H9 (cell line): ENCODE results near the gene GGCX. TPM values are rescaled to one million over a fixed set of nuclear protein-coding genes. Genes with fewer than 3 reads are reported as not detected.

ENCODE experiments used
- DNase-seq: peaks from one replicate; pipeline ENCODE4 v3.0.0-alpha.2; 2017
- H2AFZ ChIP-seq: one replicate; pipeline ENCODE4 v1.6.1; 2013; ENCODE audit warnings: mild to moderate bottlenecking, low read length, control low read depth, moderate library complexity
- H2AK5ac ChIP-seq: 2 replicates; pipeline ENCODE4 v1.6.1; 2013; ENCODE audit warnings: low read length, control low read depth, mixed read lengths; ENCODE audit not compliant: insufficient read length
- H2BK120ac ChIP-seq: one replicate; pipeline ENCODE4 v1.6.1; 2013; ENCODE audit warnings: low read depth, mild to moderate bottlenecking, low read length, control low read depth, inconsistent platforms; ENCODE audit not compliant: poor library complexity, severe bottlenecking
- H2BK12ac ChIP-seq: 2 replicates; pipeline ENCODE4 v1.6.1; 2013; ENCODE audit warnings: low read length, control low read depth, mixed read lengths, low read depth; ENCODE audit not compliant: insufficient read length
- H2BK15ac ChIP-seq: 2 replicates; pipeline ENCODE4 v1.6.1; 2013; ENCODE audit warnings: low read depth, low read length, control low read depth
- H2BK20ac ChIP-seq: one replicate; pipeline ENCODE4 v1.6.1; 2013; ENCODE audit warnings: low read depth, mild to moderate bottlenecking, low read length, control low read depth, inconsistent platforms; ENCODE audit not compliant: poor library complexity, severe bottlenecking
- H2BK5ac ChIP-seq: 2 replicates; pipeline ENCODE4 v1.6.1; 2013; ENCODE audit warnings: low read length, control low read depth, mixed read lengths; ENCODE audit not compliant: insufficient read length
- H3K14ac ChIP-seq: 2 replicates; pipeline ENCODE4 v1.6.1; 2013; ENCODE audit warnings: low read length, control low read depth; ENCODE audit not compliant: insufficient read depth
- H3K18ac ChIP-seq: 2 replicates; pipeline ENCODE4 v1.6.1; 2013; ENCODE audit warnings: low read depth, mild to moderate bottlenecking, mixed read lengths, low read length, control low read depth; ENCODE audit not compliant: insufficient read length
- H3K23ac ChIP-seq: 2 replicates; pipeline ENCODE4 v1.6.1; 2013; ENCODE audit warnings: low read length, control low read depth, mixed read lengths, low read depth; ENCODE audit not compliant: insufficient read length
- H3K23me2 ChIP-seq: 2 replicates; pipeline ENCODE4 v1.6.1; 2013; ENCODE audit warnings: low read depth, mild to moderate bottlenecking, mixed read lengths, low read length, control low read depth; ENCODE audit not compliant: insufficient read length, poor library complexity, severe bottlenecking
- H3K27ac ChIP-seq: 2 replicates; pipeline ENCODE4 v1.5.1; 2013; ENCODE audit warnings: low read length, control low read depth, mixed read lengths, low read depth; ENCODE audit not compliant: insufficient read length
- H3K27me3 ChIP-seq: 2 replicates; pipeline ENCODE4 v1.6.1; 2013; ENCODE audit warnings: low read length, control low read depth, inconsistent platforms; ENCODE audit not compliant: insufficient read depth
- H3K4ac ChIP-seq: 2 replicates; pipeline ENCODE4 v1.6.1; 2013; ENCODE audit warnings: low read depth, mild to moderate bottlenecking, control low read depth, inconsistent platforms, low read length, moderate library complexity
- H3K4me1 ChIP-seq: 2 replicates; pipeline ENCODE4 v1.6.1; 2013; ENCODE audit warnings: low read length, control low read depth, inconsistent platforms; ENCODE audit not compliant: insufficient read depth
- H3K4me2 ChIP-seq: 2 replicates; pipeline ENCODE4 v1.6.1; 2013; ENCODE audit warnings: low read length, control low read depth, mixed read lengths; ENCODE audit not compliant: insufficient read length, insufficient read depth
- H3K56ac ChIP-seq: 2 replicates; pipeline ENCODE4 v1.6.1; 2013; ENCODE audit warnings: low read depth, mild to moderate bottlenecking, mixed read lengths, low read length, control low read depth; ENCODE audit not compliant: insufficient read length
- H3K79me1 ChIP-seq: 2 replicates; pipeline ENCODE4 v1.6.1; 2013; ENCODE audit warnings: low read depth, mild to moderate bottlenecking, moderate library complexity, low read length, control low read depth, inconsistent platforms; ENCODE audit not compliant: insufficient read depth, poor library complexity, severe bottlenecking
- H3K79me2 ChIP-seq: 2 replicates; pipeline ENCODE4 v1.6.1; 2013; ENCODE audit warnings: low read length, control low read depth, inconsistent platforms; ENCODE audit not compliant: insufficient read depth
- H3K9ac ChIP-seq: 2 replicates; pipeline ENCODE4 v1.6.1; 2013; ENCODE audit warnings: low read length, control low read depth, mixed read lengths; ENCODE audit not compliant: insufficient read length; ENCODE audit errors: extremely low read depth
- H3K9me3 ChIP-seq: one replicate; pipeline ENCODE4 v1.6.1; 2013; ENCODE audit warnings: low read depth, low read length, inconsistent platforms; ENCODE audit not compliant: control insufficient read depth
- H3T11ph ChIP-seq: one replicate; pipeline ENCODE4 v1.6.1; 2013; ENCODE audit warnings: mild to moderate bottlenecking, low read length, control low read depth, inconsistent platforms
- H4K20me1 ChIP-seq: one replicate; pipeline ENCODE4 v1.6.1; 2013; ENCODE audit not compliant: control insufficient read depth, insufficient read length, insufficient read depth
- H4K5ac ChIP-seq: 2 replicates; pipeline ENCODE4 v1.6.1; 2013; ENCODE audit warnings: low read depth, mild to moderate bottlenecking, mixed read lengths, low read length, control low read depth; ENCODE audit not compliant: insufficient read length
- H4K8ac ChIP-seq: replicated peaks from 2 replicates; pipeline ENCODE4 v1.6.1; 2013; ENCODE audit warnings: low read length, control low read depth, mixed read lengths, low read depth; ENCODE audit not compliant: insufficient read length
- H4K91ac ChIP-seq: 2 replicates; pipeline ENCODE4 v1.6.1; 2013; ENCODE audit warnings: low read depth, mild to moderate bottlenecking, moderate library complexity, mixed read lengths, low read length, control low read depth; ENCODE audit not compliant: insufficient read length
- H3K27ac Mint-ChIP-seq, 3 experiments: 2 replicates in 2 of 3; 3 replicates in 1 of 3; pipeline ENCODE4 v1.8.0; 2020 to 2021; ENCODE audit warnings: mixed read lengths in 3 of 3, mild to moderate bottlenecking in 1 of 3, moderate library complexity in 1 of 3
- H3K27me3 Mint-ChIP-seq: 2 replicates; pipeline ENCODE4 v1.8.0; 2021; ENCODE audit warnings: low read depth, mild to moderate bottlenecking, moderate library complexity, mixed read lengths
- H3K36me3 Mint-ChIP-seq, 3 experiments: 2 replicates in 2 of 3; 3 replicates in 1 of 3; pipeline ENCODE4 v1.8.0; 2020 to 2021; ENCODE audit warnings: low read depth in 3 of 3, mixed read lengths in 3 of 3; ENCODE audit not compliant: insufficient read depth in 1 of 3
- H3K4me1 Mint-ChIP-seq, 2 experiments: 2 replicates each; pipeline ENCODE4 v1.8.0; 2020; ENCODE audit warnings: mixed read lengths in 2 of 2
- H3K4me3 Mint-ChIP-seq, 2 experiments: 2 replicates in 1 of 2; 3 replicates in 1 of 2; pipeline ENCODE4 v1.8.0; 2020 to 2021; ENCODE audit warnings: mild to moderate bottlenecking in 2 of 2, mixed read lengths in 2 of 2, moderate library complexity in 1 of 2
- H3K9me3 Mint-ChIP-seq, 2 experiments: 2 replicates in 1 of 2; 3 replicates in 1 of 2; pipeline ENCODE4 v1.8.0; 2020; ENCODE audit warnings: mild to moderate bottlenecking in 2 of 2, mixed read lengths in 2 of 2, moderate library complexity in 1 of 2
- WGBS: extraction: QIAGEN DNeasy Blood & Tissue Kit; methylation state at CpG from one replicate; pipeline ENCODE4 v1.1.7; 2013; ENCODE audit warnings: missing lambda C conversion rate, low lambda C conversion rate, mixed read lengths; ENCODE audit not compliant: insufficient read length; ENCODE audit errors: extremely low coverage; 5-methylcytosine and 5-hydroxymethylcytosine counted together
- total RNA-seq: library from RNA; stranded (reverse); gene quantifications from 2 replicates; pipeline ENCODE4 v1.2.1, GENCODE V29; 2021
- TF ChIP-seq, protein P1 (sequence below): fragments of 200-600 bp; sonication (generic); conservative IDR thresholded peaks from 3 replicates; pipeline ENCODE4 v1.8.0; 2021; ENCODE audit warnings: antibody characterized with exemption, mild to moderate bottlenecking

GGCX gene
- total RNA-seq, 1 experiment from 2014 or later, result 32.9 TPM

DNA sequence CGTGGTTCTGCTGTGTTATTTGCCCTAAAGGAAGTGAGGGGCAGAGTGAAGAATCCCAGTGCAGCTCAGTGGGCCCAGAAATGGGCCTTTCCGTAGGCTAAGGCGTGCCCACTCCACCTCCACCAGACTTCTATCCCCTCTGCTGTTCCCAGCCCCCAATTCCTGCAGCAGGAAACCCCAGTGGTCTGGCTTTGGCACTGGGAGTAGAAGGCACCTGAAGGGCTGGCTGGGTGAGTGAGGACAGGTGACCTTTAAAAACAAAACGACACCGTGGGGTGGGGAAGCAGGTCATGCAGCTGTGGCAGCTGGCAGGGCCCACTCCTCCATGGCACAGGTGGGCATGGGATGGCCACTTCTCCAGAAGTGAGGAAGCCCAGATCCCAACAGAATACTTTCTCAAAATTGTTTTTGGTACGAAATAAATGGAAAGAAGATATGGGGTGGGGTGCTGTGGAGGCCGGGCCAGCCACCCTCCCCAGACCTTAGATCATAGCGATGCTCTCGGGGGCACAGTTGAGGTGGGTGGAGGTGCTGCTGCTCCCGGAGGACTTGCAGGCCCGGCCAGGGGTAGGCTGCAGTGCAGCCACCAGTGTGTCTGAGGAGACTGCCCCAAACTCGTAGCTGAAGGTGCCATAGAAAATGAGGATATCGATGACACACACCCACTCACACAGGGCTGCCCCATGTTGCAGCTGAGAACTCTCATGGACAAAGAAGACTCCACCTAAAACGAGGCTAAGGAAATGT, 37.5 kb upstream of the GGCX start:
- H2BK120ac ChIP-seq, result no peak overlapping the region
- H2BK12ac ChIP-seq, result no peak overlapping the region
- H4K5ac ChIP-seq, result no peak overlapping the region
- H4K20me1 ChIP-seq, result no peaks in the 10 kb centered on the region
- H2BK20ac ChIP-seq, result no peak overlapping the region
- H2BK5ac ChIP-seq, result no peak overlapping the region
- no peak overlapping the region for H3K4ac ChIP-seq
- H3K23me2 ChIP-seq, result peaks cover 14% of the 10 kb centered on the region
- no peak overlapping the region for H3K9ac ChIP-seq
- 0 out of 5 replicates have a peak overlapping the region, but pooled peaks of 1 of the 2 experiments have one; percentile 29 for H3K4me3 Mint-ChIP-seq
- H3K27ac Mint-ChIP-seq, result peak overlapping the region in 1 of 3 experiments; percentile 86; a peak in 1 of 7 replicates
- no peak overlapping the region for H3K27ac ChIP-seq
- no peak overlapping the region for H2AFZ ChIP-seq
- H3K27me3 ChIP-seq, result no peaks in the 10 kb centered on the region
- no peaks in the 10 kb centered on the region for H3K79me2 ChIP-seq
- no peak overlapping the region for H3K23ac ChIP-seq
- H3K27me3 Mint-ChIP-seq, result no peaks in the 10 kb centered on the region; the same call in 1 of the 2 replicates
- no CpG with 5 or more reads among the region's 14 CpGs for WGBS
- peaks cover 0 to 24% (median 21%) of the 10 kb centered on the region in 3 experiments; a peak in 5 of 7 replicates for H3K36me3 Mint-ChIP-seq
- no peak for DNase-seq
- H3K4me1 Mint-ChIP-seq, result peaks cover 25 to 26% of the 10 kb centered on the region in 2 experiments
- no peak overlapping the region for H2AK5ac ChIP-seq
- TF ChIP-seq, protein P1, sequence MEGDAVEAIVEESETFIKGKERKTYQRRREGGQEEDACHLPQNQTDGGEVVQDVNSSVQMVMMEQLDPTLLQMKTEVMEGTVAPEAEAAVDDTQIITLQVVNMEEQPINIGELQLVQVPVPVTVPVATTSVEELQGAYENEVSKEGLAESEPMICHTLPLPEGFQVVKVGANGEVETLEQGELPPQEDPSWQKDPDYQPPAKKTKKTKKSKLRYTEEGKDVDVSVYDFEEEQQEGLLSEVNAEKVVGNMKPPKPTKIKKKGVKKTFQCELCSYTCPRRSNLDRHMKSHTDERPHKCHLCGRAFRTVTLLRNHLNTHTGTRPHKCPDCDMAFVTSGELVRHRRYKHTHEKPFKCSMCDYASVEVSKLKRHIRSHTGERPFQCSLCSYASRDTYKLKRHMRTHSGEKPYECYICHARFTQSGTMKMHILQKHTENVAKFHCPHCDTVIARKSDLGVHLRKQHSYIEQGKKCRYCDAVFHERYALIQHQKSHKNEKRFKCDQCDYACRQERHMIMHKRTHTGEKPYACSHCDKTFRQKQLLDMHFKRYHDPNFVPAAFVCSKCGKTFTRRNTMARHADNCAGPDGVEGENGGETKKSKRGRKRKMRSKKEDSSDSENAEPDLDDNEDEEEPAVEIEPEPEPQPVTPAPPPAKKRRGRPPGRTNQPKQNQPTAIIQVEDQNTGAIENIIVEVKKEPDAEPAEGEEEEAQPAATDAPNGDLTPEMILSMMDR, result no peak
- no peak overlapping the region for H2BK15ac ChIP-seq
- H3K56ac ChIP-seq, result no peak overlapping the region
- no peaks in the 10 kb centered on the region for H3K9me3 Mint-ChIP-seq
- no peaks in the 10 kb centered on the region for H3K79me1 ChIP-seq
- H4K91ac ChIP-seq, result no peak overlapping the region
- no peak overlapping the region for H3K4me2 ChIP-seq
- no peak overlapping the region for H3T11ph ChIP-seq
- no peak overlapping the region for H3K18ac ChIP-seq
- H3K9me3 ChIP-seq, result no peaks in the 10 kb centered on the region
- no peak overlapping the region for H4K8ac ChIP-seq
- no peaks in the 10 kb centered on the region for H3K4me1 ChIP-seq
- H3K14ac ChIP-seq, result no peak overlapping the region
